HG03045 (cell line): ENCODE data around the gene TRPM1.
A peak's percentile ranks its signal among the peaks of the same experiment; 100 is the strongest.

ENCODE experiments used
- ATAC-seq: cut with Tn5 transposase; IDR thresholded peaks from one replicate; pipeline ENCODE4 v1.9.1; 2021; ENCODE audit warnings: mild to moderate bottlenecking, moderate library complexity; ENCODE audit not compliant: unreplicated experiment

The TRPM1 gene

DNA sequence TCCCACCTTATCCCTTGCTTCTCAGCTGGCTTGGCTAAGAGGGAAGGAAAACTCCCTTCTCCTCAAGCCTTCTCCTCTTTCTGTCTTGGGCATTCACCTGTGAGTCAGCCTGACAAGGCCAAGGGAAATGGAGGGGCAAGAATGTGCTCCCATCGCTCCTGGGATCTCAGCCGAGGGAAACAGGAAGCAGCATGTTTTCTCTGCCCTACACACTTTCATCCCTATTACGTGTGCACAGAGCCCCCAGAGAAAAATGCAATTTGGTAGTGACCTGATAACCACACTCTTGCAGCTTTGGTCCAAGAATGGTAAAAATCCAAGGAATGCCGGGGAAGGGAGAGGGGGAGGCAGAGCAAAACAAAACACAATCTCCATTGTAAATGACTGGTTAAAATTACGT lies 77.2 kb downstream of the TRPM1 start:
- ATAC-seq = no peak

DNA sequence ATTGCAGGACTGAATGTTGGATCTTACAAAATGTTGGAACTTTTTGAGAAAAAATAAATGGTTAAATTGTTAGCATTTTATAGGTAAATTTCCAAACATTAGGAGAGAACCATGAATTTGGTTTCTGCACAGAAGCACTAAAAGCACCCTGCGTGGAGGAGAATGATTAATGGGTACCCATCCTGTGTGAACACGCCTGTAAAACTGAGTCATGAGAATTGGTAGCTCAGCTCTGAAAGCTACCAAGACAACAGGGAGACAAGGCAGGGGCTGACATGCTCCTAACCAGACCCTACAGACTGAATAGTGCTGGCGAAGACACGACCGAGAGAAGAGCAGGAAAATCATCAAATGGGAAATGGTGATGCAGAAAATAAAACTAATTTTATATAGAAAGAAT lies 77.7 kb downstream of the TRPM1 start:
- no peak for ATAC-seq

DNA sequence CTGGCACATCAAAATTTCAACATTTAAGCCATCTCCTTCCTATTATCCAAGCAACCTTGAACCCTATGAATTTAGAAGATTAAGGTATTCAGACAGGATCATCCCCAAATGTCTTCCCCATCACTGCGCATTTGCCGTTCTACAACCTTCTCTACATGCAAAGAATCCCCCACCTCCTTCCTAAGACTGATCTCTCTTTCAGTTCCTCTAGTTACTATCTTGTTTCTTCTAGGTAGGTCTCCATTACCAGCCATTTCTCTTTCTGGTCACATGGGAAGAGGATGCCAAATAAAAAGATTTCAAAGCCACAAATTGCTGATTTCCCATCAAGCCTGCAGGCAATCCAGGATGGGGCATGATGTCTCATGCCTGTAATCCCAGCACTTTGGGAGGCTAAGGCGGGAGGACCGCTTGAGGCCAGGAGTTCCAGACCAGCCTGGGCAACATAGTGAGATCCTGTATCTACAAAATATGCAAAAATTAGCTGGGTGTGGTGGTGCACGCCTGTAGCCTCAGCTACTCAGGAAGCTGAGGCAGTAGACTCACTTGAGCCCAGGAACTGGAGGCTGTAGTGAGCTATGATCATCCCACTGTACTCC lies 80.4 kb downstream of the TRPM1 start:
- no peak for ATAC-seq

DNA sequence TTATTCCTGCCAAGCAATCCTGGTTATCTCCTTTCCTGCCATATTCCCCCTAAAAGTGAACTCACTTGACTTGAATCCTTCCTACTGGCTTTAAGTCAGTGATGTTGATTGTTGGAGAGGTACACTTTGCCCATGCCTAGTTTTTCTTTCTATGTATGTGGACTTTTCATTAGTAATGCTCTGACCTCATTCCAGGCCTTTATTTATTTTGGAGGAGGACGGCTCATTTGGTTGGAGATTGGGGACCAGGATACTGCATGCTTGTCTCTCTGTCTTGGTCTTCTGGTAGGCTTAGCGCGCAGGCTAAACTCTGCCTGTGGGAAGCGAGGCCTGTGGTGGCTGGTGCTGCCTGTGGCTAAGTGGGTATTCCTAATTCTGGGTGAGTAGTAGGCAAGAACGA lies 81.0 kb downstream of the TRPM1 start:
- ATAC-seq = no peak

DNA sequence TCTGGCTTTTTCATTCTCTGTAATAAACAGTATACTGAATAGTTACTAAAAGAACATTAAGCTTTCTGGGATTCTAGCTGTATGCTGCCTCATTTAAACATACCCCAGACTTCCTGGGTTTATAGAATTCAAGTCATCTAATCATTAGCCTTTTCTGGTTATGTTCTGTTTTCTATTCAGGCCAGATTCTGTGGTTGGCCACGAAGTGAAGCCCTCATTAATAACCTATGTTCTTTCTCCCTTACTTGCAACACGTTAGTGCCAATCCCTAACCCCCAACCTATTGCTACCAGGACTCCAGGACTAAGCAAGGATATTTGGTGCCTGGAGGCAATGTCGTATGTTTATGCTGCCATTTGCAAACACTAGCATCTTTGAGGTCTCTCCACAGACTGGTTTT lies 81.5 kb downstream of the TRPM1 start:
- ATAC-seq = no peak

DNA sequence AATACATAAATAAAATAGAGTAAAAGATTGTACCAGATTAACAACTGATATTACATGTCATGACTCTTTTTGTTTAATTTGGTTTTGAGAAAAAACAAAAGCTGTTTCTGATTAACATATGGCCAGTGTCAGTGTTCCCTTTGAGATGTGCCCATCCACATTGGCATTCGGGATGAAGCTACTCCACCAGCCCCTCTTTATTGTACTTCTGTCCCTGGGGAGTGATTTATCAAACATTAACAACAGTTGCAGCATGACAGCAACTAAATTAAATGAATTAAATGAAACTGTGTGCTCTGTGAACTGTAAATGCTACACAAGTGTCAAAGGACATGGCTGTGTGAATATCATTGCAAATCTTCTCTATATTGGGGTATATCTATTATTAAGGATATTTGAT lies 84.2 kb downstream of the TRPM1 start:
- no peak for ATAC-seq

DNA sequence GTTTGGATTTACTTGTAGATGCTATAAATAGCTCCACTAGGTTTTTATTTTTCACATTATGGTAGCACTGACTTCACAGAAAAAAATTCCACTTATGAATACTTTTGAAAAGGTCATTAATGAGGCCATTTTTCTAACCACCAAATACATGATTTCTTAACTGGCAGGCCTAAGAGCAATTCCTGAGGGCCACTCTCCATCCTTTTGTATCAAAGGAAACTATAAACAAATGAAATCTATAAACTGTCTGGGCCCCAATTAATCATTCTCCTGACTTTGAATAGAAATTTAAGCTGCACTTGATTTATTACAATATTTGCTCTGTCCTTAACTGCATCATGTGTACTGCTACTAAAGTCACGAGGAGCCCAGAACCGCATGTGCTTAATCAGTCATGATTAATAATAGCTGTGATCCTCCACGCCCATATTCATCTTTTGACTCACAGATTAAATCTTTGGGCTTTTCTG lies 85.0 kb downstream of the TRPM1 start:
- no peak for ATAC-seq

DNA sequence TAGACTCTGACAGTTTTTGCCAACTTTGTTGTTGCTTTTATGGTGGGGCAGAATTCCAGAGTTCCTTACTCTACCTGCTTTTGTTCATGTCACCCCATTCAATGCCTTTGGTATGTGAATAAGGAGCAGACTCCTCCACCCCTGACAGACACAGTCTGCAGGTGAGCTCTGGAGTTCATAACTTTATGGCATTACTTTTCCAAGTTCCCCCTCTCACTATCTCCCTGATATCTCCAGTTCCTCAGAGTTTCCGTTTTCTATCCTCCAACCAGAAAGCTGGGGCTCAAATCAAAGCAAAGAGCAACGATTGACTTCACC lies 87.0 kb downstream of the TRPM1 start:
- no peak for ATAC-seq

DNA sequence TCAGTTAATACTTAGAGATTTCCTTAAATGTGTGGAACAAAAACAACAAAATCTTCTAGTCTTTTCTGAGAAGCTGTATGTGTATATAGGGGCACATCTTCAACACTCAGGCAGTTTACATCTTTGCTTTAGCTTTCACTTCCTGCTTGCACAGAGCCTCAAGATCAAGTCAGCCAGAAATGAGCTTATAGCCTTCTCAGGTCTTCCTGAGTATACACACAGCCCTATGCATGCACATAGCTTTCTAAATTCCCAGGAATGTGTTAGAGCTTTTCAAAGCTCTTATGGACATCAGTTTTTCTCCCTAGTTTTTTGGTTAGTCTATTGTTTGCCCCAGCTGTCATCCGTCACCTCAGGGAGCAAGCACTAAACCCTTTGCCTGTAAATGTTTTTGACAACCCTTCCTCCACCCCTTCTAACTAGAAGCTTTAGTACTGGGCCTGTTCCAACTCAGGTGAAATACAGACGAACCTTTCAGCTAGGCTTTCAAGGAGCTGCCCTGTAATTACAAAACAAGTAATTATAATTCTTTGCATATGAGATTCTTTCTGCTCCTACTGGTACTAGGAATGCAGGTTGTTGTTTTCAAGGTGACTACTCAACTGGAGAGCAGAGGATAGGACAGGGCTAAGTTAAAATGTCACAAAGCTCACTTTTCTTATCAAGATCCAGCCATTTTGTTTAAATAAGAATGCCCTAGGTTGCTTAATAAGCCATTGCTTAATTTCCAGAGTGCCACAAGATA lies 87.5 kb downstream of the TRPM1 start:
- ATAC-seq = no peak

DNA sequence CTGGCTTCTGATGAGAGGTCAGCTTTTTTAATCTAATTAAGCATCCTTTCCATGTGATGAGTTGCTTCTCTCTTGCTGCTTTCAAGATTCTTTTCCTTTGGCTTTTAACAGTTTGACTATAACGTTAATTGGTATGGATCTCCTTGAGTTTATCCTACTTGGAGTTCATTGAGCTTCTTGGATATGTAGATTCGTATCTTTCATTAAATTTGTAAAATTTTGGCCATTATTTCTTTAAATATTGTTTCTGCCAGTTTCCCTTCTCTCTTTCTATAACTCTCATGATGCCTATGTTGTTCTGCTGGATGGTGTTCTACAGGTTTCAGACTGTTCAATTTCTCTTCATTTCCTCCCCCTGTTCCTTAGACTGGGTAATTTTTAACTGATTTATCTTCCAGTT lies 89.1 kb downstream of the TRPM1 start:
- ATAC-seq = no peak

DNA sequence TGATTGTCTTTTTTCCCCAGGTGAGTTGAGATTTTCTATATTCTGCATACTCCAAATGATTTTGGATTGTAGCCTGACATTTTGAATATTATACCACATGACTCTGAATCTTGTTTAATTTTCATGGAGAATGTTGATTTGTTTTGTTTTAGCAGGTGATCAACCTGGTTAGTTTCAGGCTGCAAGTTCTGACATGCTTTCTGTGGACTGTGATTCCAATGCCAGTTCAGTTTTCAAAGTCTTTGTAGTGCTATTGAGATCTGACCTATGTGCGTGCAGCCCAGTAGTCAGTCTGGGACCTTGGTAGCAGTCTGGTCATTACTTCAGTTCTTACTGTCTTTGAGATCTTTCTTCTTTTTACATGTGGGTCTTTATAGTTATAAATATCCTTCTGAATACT lies 91.5 kb downstream of the TRPM1 start:
- ATAC-seq = no peak

DNA sequence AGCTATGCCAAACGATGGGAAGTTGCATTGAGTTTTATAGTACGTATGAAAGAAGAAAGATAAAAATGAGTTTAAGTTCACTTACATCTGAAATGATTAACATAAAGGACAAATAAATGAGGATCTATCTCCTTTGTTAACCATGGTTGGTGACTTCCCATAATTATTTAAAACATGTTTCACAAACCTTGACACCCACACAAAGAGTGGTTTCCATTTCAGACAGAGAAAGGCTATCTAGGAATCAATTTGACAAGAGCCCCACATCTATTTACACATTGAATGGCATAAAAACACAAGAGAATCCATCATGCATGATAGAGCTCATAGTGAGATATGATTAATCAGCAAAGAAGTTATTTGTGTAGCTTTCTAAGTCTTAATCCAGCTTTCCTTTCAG lies 95.9 kb downstream of the TRPM1 start:
- ATAC-seq = no peak

DNA sequence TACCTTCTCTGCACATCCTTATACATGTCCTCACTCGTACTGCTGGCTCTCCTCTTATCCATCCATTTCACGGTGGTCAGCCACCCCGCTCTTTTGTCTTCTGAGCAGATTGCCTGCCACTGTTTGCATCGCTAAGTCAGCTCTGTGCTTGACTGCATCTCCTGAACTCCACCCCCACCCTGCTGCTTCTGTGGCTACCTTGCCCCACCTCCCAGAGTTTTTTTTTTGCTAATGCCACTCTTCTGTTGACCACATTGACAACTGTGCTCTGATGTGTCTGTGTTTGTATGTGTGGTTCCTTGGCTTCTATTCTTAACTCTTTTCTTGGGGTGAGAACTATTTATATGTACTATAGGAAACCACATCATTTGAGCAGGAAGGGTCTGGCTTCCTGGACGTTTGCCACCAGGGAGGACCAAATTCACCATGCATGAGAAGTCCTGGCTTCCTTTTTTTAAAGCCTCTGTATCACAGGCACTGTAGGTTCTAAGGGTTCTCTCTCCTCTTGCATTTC lies 97.2 kb downstream of the TRPM1 start:
- peak; percentile 82 for ATAC-seq

DNA sequence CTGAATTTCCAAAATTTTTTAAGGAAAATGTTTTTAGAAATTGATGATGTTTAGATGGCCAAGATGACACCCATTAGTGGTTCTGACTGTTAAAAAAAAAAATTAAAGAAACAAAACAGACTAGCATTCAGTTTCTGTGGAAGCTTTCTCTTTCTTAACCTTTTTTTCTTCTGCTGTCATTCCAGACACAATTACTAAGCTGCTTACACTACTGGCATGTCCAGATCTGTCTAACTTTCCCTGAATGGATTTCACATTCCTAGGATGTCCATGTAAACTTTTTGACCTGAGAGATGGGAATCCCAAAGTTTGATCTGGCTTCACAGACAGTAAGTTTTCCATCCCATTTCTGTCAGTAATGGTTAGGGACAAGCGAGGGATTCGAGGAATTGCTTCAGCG lies 99.8 kb downstream of the TRPM1 start:
- ATAC-seq = no peak

DNA sequence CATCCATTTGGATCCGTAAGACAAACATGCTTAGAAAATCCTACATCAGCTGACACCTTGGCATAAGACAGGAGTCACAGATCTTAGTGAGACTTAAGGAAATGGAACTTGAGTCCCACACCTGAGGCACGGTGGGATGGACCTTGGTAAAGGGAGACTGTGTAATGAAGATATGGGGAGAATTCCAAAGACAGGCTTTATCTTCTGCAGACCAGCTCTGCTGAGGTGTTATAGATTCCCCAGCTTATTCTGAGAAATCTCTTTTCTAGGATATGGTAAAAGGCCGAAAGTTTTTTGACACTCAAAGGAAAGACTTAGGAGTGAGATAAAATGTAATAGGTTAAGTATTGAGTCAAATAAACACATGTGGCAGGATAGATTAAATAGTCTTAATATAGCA lies 101.8 kb downstream of the TRPM1 start:
- ATAC-seq = no peak

DNA sequence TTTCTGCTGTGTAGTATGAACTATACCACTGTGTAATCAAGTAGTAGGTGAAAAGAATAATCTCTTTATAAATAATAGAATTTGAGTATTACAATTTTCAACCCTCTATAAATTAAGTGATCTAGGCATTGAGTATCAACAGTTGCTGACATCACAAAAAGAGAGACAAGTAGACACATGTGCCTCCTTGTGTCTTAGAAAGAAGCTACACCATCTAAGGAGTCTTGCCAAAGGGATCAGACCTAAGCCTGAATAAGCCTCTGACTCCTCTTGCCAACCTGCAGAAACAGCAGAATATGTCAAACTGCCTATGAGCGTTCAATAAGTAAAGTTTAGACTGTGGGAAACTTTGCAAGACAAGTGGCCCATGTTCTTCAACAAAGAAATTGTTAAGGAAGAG lies 104.3 kb downstream of the TRPM1 start:
- no peak for ATAC-seq

DNA sequence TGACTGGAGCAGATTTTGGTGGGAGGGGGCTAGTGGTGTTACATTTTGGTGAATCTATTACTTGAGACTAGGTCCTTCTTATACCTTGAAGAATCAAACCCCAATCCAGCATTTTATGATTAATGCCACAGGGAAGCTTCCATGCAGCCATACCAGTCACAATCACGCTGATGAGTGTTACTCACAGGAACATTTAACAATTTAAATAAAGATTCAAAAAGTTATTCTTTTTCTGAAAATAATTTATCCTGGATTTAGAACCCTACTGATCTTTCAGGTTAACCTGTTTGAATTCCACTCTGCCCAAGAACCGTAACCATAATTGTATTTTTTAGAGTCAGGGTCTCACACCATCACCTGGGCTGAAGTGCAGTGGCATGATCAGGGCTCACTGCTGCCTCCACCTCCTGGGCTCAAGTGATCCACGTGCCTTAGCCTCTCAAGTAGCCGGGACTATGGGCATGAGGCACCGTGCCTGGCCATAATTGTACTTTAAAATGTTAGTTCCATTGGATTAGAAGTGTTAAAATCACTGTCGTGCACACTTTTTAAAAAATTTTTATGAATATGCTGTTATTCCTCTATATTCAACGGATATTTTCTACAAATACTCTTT lies 109.2 kb downstream of the TRPM1 start:
- no peak for ATAC-seq

DNA sequence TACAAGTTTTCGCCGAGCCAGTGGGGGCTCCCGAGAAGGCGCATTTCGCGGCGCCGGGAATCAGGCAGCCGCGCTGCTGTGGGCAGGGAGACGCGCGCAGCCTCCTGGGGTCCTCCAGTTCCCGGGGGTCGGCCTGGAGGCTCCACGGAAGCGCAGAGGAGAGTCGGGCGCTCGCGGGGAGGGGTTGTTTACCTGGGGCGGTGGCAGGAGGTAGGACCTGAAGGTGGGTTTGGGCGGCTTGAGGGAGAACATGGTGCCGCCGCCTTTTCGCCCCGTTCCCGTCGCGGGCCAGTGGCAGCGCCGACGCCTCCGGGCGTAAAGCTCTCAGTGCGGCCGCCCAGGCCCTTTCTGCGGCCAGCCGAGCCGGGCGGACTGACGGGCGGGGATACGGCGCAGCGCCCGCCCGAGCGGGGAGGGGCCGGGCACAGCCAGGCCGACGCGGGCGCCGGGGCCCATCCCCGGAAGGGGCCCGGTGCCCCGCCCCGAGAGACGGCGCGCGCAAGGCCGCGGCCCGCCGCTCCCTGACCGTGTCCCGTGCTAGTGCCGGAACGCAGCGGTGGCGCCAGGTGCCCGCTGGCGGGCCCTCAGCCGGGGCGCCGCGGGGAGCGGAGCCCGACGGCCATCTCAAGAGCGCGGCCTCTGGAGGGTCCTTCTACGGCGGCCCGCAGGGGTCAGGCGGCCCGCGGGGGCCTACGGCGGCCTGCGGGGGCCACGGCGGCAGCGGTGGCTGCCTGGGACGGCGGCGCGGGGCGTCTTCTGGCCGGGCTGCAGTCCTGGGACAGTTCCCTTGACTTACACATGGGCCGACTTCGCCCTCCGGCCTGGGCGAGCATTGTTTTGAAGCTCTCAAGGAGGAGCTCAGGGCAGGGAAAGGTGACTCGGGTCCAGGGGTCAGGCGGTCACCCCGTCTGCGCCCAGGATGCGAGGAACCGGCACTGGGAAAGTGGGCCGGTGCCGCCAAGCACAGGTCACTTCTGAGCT lies 110.0 kb downstream of the TRPM1 start, which contains the start of gene MTMR10:
Gene MTMR10 (minus strand): TSS at position 374 of the 981 bp plus-strand sequence. CDS start 122 bp downstream, at position 252.
- peak; percentile 87 for ATAC-seq

DNA sequence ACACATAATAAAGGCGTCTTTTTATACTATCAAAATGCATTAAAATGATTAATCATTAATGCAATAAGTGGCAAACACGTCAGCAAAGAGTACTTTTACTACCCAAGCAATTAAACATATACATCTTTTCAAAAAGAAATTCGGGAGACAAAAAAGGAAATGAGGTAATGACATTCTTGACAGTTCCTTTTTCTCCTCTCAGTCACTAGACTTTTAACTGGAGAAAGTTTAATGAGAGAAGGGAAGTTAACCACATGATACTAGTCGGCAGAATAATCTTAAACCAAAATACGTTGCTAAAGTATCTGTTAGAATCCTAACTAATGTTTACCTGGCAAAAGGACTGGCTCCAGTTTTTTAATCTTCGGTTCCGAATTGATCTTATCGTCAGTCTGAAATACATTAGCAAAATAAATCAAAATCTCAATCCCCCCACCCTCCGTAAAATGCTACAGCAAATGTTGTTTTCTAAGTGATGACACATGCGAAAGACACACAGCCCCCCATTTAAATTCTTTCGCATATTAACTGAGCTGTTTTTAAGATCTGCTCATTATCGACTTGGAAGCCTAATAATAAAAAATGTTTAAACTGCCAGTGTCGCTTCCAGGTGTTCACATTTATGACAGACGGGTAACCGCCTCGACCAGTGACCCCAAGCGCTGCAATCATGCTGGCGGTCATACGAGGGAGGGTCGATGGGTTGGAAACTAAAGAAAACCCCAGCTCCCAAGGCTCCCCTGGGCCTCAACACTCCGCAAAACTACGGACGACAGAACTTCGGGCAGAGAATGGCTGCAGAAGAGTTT lies 110.9 kb downstream of the TRPM1 start:
- peak; percentile 14 for ATAC-seq

DNA sequence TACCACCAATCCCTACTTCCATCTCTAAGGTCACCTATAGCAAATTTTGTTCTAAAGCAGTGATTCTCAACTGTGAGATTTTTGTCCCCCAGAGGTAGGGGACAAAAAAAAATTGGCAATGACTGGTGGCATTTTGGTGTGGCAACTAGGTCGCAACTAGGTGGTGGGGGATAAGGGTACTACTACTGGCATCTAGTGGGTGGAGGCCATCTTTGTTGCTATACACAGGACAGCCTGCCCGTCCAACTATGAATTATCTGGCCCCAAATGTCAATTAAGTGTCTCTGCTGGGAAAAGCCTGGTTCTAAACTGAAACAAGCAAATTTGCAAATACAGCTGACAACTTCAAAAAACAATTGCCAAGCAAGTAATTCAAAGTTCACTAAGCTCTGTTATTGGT lies 111.5 kb downstream of the TRPM1 start:
- no peak for ATAC-seq
